NCI-H146 (cell line): Measurements from ENCODE around the gene AK4.
A peak's percentile ranks its signal among the peaks of the same experiment; 100 is the strongest.

Source experiments
- DNase-seq: peaks from one replicate; lab custom pipeline; 2025; lab: John Stamatoyannopoulos, UW

The AK4 gene

GRCh38 chr1:65250826-65251225 is 102.8 kb downstream of the AK4 start:
- DNase-seq: no peak

DNA sequence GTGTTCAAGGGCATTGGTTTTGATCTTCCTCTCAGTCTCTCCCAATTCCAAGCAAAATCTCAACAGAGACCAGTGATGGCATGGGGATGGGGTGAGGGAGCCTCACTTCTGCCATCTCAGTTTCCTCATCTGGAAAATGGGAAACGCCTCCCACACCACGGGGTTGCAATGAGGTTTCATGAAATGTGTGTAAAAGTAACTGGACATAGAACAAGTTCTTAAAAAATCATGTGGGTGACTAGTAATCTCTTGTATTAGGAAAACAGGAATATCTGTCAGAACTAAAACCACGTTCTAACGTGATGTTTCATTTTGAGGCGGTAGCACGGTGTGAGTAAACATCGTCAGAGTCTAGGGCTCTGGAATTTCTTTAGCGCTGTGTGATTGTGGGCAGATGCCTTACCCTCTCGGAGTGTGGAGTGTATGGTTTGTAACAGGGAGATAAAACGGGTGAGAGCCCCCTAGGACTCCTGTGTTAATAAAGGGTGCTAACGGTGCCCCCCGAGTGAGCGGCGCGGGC is 105.9 kb downstream of the AK4 start:
- DNase-seq: no peak

DNA sequence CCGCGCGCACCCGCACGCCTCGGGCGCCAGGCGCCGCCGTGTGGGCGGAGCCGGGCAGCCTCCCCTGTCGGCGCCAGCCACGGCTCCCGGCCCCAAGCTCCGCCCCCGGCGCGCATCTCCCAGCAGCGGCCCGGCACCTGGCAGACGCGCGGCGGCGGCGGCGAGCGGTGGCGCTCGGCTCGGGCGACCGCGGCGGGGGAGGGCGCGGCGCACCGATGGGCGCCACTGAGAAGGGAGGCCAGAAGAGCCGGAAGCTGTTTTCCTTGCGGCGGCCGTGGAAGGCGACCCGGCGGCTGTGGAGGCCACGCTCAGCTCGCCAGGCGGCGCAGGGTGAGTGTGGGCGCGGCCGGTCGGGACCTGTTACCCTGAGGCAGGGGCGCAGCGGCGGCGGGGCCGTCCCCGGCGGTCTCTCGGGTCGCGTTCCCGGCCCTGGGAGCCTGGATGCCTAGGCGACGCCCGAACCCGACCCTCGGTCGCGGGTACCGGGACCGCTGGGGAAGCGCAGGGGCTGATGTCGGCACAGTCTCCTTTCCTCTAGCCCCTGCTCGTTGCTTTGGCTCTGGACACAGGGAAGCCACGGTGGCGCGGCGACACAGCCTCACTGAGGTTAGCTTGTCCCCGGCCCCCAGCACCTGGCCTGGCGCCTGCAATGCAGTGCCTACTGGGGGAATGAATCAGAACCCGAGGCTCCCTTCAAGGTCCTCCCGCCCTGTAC is 106.5 kb downstream of the AK4 start:
- DNase-seq: peak; percentile 88

GRCh38 chr1:65255035-65255655 is 107.1 kb downstream of the AK4 start:
- DNase-seq: peak; percentile 37

DNA sequence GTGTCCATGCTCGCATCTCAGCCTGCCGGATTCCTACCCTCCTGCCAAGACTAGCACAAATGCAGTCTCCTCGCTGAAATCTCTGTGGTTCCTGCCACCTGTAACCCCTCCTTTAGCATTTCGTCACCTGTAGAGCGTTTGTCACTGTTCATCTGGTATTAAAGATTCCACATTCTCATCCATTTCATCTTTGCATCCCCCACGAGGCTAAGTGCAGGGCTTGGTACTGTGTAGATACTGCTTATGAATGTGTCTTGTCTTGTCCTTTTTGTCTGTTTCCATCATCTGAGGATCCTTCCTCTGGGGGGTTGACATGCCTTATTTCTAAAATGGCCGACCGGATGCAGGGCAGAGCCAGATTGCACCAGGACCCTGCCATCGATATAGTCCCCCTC is 107.7 kb downstream of the AK4 start:
- peak; percentile 47 for DNase-seq

GRCh38 chr1:65256860-65257708 is 109.1 kb downstream of the AK4 start:
- DNase-seq: no peak

DNA sequence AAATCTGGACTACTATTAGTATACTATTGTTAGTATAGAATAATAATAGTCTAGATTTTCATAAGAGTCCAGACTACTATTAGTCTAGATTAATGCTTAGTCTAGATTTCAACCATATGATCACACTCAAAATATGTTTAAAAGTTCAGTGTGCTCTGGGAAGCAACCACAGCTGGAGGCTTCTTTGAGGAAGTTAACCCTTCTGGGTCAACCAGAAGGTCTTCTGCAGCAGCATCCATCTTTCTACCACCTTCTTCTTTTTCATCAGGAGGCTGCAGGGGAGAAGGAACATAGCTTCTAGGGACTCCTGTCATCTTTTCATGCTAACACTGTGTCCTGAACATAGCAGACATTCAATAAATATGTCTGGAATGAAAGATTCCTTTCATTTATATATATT is 110.1 kb downstream of the AK4 start:
- DNase-seq: no peak

DNA sequence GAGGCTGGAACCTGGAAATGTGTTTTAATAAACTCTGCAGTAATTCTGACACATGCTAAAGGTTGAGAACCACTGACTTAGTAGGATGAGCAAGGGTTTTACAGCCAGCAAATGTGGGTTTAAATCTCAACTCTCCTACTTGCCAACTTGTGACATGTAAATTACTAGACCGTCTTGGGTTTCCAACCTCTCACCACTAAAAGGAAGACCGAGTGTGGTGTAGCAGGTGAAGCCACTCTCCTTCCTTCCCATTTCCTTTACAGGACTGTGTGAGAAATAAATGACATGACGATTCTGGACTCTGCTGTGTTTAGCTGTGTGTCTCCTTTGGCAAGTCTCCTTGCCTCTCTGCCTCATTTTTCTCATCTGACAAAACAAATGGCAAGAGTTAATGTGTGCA is 111.8 kb downstream of the AK4 start:
- DNase-seq: no peak

DNA sequence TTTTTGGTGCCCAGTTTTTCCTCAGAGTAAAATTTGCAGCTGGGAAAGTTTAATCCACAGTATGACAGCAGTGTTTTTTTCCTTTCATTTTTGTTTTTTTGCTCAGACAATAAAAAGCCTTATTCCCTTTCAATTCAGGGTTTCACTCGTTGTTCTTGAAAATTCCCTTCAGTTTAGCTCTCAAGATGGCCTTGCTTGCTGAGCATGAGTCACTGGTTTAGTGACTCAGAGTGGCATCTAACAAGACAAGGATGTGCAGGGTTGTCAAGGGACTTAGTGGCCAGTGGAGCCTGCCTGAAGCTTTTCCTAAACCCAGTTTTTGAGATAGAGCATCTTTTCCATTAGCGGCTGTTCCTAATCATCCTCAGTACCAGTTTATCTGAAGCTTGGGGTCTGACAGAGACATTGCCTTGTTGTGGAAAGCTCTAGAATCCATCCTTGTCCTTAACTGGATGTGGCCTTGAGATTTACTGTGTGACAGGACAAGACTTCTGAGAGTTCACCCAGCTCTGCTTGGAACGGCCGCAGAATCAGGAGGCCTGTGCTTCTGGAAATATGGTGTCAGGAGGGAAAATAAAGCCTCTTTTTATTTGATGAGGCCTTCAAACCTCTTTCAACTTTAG is 113.0 kb downstream of the AK4 start:
- DNase-seq: no peak

DNA sequence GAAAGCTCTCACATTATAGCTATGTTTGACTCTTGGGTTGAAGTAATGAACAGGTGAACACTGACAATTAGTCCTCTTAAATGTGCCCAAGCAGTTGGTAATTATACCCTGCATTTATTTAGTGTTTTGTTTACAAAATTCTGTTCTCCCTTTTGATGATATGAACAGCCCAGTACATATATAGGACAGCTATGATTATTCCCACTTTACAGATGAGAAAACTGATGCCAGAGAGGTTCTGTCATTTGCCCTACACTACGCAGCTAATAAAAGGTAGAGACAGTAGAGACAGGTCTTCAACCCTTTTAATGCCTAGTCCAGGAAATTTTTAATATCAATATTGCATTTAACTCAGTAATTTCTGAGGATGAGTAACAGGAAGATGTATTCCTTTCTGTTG is 115.3 kb downstream of the AK4 start:
- no peak for DNase-seq

DNA sequence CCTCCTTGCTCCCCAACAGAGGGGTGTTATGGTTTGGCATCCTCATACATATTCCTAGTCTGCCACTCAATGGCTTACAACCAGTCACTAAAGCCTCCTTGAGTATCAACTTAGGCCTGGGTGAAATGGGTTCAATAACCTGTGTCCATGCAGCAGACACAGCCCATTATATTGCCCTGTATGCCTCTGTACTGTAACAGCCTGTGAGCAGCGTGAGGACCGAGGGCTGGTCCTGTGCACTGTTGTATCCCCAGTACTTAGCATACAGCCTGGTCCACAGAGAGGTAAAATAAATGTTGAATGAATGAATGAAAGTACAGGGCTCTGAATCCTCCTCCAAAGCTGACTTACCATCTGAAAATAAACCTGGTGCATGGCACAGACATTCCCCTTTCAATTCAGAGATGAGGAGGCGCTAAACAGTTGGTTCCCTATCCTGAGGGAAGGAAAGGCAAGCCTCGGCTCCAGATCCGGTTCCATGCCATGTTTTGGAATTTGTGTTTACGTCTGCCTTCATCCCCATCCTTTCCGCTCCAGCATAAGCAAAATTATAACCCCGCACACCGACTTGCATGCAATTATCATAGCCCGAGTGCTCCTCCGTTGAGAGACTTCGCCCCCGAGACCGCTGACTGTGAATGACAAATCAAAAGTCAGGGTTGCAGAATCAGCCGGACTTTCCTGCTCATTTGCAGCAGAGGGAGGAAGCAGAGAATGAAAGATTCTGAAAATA is 116.4 kb downstream of the AK4 start:
- peak; percentile 12 for DNase-seq

DNA sequence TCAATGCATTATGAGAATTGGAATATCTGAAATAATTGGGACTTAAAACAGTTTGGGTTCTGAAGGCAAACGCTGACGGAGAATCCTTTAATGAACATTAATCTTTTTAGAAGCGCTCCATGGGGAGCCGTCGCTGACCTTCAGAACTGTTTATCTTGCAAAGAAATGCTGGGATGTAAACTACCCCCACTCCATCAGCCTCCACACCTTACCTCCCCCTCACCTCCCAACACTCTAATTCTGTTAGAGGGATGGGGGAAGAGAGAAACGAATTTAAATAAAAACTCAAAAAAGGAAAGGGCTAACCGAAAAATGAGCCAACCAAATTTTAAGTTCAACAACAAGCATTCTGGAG is 117.3 kb downstream of the AK4 start:
- DNase-seq: peak; percentile 54

DNA sequence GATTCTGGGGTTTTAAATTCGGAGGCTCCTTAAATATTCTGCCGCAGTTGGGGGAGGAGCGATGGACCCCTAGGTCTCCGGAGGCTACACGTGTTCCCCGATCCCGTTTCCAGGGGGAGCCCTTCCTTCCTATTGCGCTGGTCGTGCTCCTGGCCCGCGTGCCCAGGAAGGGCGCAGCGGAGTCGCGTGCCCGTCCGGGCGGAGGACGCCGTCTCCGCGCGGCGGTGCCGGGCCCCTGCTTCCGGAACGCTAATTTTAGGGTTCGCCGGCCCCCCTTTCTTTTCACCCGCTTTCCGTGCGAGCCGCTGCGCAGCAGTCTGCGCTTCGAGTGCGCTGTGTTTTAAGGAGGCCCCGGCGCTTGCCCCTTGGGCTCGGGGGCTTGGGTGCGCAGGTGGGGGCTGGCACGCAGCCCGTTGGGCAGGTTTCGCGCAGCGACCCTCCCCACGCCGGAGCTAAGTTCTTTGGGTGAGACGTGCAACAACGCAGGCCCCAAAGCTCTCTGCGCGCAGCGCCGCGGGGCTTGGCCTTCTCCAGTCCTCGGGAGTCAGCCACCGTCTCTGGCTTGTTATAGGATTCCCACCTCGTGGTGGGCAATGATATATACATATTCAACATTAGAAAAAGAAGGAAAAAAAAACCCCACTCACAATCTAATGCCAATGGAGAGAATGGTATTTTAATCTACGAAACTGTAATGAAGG is 117.8 kb downstream of the AK4 start:
- DNase-seq: peak; percentile 71

GRCh38 chr1:65266476-65266875 is 118.5 kb downstream of the AK4 start:
- no peak for DNase-seq

GRCh38 chr1:65267271-65267670 is 119.3 kb downstream of the AK4 start:
- no peak for DNase-seq

GRCh38 chr1:65267683-65268082 is 119.7 kb downstream of the AK4 start:
- DNase-seq: peak; percentile 33

- no peak for DNase-seq
These were observed 121.6 kb downstream of the AK4 start for GRCh38 chr1:65269612-65270011.

DNA sequence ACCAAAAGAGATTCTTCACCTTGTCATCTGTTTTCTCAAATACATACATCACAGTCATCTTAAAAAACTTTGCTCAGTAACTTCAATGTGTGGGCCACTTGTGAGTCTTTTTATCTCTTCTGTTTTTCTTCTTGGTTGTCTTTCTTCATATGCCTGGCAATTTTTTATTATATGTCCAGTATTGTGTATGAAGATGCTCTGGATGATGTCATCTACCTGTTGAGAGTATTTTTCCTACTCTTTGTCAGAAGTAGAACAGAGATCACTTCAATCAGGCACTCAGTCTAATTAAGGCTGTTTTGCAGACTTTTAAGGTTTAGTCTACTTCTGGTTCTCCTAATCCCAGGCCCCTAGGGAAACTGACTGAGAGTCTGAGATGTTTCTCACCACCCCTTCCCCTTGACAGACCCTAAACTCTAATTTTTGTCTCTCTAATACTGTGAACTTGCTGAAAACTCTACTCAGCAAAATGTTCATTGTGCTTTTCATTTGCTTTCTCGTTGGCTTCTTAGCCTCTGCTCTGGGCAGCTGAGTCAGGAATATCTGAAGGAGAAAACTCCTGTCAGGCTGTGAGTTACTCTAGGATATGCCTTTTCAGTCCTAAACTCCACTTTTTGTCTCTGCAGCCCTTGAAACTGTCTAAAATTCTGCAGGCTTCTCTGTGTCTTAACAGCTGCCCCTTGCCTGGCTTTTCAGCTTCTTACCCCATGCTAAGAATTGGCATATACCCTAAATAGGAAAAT is 128.4 kb downstream of the AK4 start:
- no peak for DNase-seq

- DNase-seq: no peak
These were observed 129.8 kb downstream of the AK4 start for GRCh38 chr1:65277605-65278347.
